ENCODE measurements around the gene NAA25.

- no peak for TF ChIP-seq CTCF (conservative IDR thresholded peaks at IDR 0.05; ENCODE audit: low read depth, low read length)
- TF ChIP-seq NFE2L2 (IDR thresholded peaks at IDR 0.05; ENCODE audit: low read depth, low read length): no peak
- no peak for TF ChIP-seq FOS (IDR thresholded peaks at IDR 0.05; ENCODE audit: low read depth, low read length)
- no peak for TF ChIP-seq RAD21 (IDR thresholded peaks at IDR 0.05; ENCODE audit: low read length)
- TF ChIP-seq POLR2A (IDR thresholded peaks at IDR 0.05; ENCODE audit: low read depth, low read length): no peak
- TF ChIP-seq CEBPB (IDR thresholded peaks at IDR 0.05; ENCODE audit: low read depth, low read length): no peak; the same call in 1 of the 2 replicates
- TF ChIP-seq SMC3 (IDR thresholded peaks at IDR 0.05; ENCODE audit: low read depth, low read length): no peak
These were observed 3.3 kb upstream of the NAA25 start for GRCh38 chr12:112111931-112112330.

All from IMR-90 (cell line).